Osteoblast (primary cell): ENCODE data around the gene ATG13. TPM values are rescaled to one million over a fixed set of nuclear protein-coding genes. Genes with fewer than 3 reads are reported as not detected.
A peak's percentile ranks its signal among the peaks of the same experiment; 100 is the strongest.

ENCODE experiments used
- DNase-seq: peaks from one replicate; pipeline ENCODE4 v3.0.0; 2011; ENCODE audit warnings: low spot score, mixed read lengths; ENCODE audit not compliant: insufficient read length; ENCODE audit errors: missing footprints
- H2AFZ ChIP-seq: 2 replicates; pipeline ENCODE4 v1.6.0; 2011; ENCODE audit warnings: mild to moderate bottlenecking, low read length
- H3K27ac ChIP-seq: 2 replicates; pipeline ENCODE4 v1.5.1; 2011; ENCODE audit warnings: mild to moderate bottlenecking, low read depth, low read length, moderate library complexity
- H3K27me3 ChIP-seq: 2 replicates; pipeline ENCODE4 v1.6.0; 2012; ENCODE audit warnings: mild to moderate bottlenecking, control low read depth, inconsistent platforms, low read length, moderate library complexity; ENCODE audit not compliant: insufficient read depth
- H3K36me3 ChIP-seq: 2 replicates; pipeline ENCODE4 v1.5.1; 2011; ENCODE audit warnings: mild to moderate bottlenecking, low read length, control low read depth, moderate library complexity; ENCODE audit not compliant: insufficient read depth
- H3K4me1 ChIP-seq: 2 replicates; pipeline ENCODE4 v1.5.1; 2011; ENCODE audit warnings: mild to moderate bottlenecking, low read length, control low read depth, moderate library complexity; ENCODE audit not compliant: insufficient read depth
- H3K4me2 ChIP-seq: 2 replicates; pipeline ENCODE4 v1.6.0; 2011; ENCODE audit warnings: mild to moderate bottlenecking, low read length; ENCODE audit not compliant: insufficient read depth
- H3K4me3 ChIP-seq: fragments of 200-600 bp; sonication (generic); 3 replicates; pipeline ENCODE4 v1.5.1; 2012; ENCODE audit warnings: mild to moderate bottlenecking, low read length, inconsistent platforms; ENCODE audit not compliant: insufficient read depth
- H3K79me2 ChIP-seq: 2 replicates; pipeline ENCODE4 v1.6.0; 2012; ENCODE audit warnings: mild to moderate bottlenecking, low read length, control low read depth, inconsistent platforms; ENCODE audit not compliant: insufficient read depth
- H3K9me3 ChIP-seq: 2 replicates; pipeline ENCODE4 v1.5.1; 2011; ENCODE audit warnings: low read depth, low read length, control low read depth
- H4K20me1 ChIP-seq: 2 replicates; pipeline ENCODE4 v1.6.0; 2012; ENCODE audit warnings: mild to moderate bottlenecking, low read length, control low read depth; ENCODE audit not compliant: insufficient read depth
- CTCF ChIP-seq: IDR thresholded peaks from 2 replicates; pipeline ENCODE4 v1.5.1; 2011; ENCODE audit warnings: mild to moderate bottlenecking, low read depth, low read length, moderate library complexity; ENCODE audit errors: extremely low read depth
- total RNA-seq: library from RNA; depleted of rRNA; stranded (reverse); fragments of >200 nt; gene quantifications from 2 replicates; pipeline ENCODE4 v1.2.3, GENCODE V29; 2012

Gene ATG13
- total RNA-seq, 1 donor: 70.9 TPM

GRCh38 chr11:46723359-46723680, 106.0 kb downstream of the ATG13 start:
- Histone ChIP-seq H4K20me1 (no peaks in the 10 kb centered on the region), H3K27ac (no peak overlapping the region), H3K27me3 (no peaks in the 10 kb centered on the region)

GRCh38 chr11:46724088-46724487, 106.7 kb downstream of the ATG13 start:
- peak; percentile 55 for DNase-seq
- no peak overlapping the region for H2AFZ ChIP-seq

More at GRCh38 chr11:46723359-46723680, 106.0 kb downstream of the ATG13 start:
- peak; percentile 17 for DNase-seq
- H3K79me2 ChIP-seq: no peaks in the 10 kb centered on the region
- no peaks in the 10 kb centered on the region for H3K4me1 ChIP-seq
- no peaks in the 10 kb centered on the region for H3K9me3 ChIP-seq
- no peak for TF ChIP-seq CTCF
- H3K36me3 ChIP-seq: no peaks in the 10 kb centered on the region
- no peak overlapping the region for H3K4me3 ChIP-seq
- no peak overlapping the region for H3K4me2 ChIP-seq
- H2AFZ ChIP-seq: no peak overlapping the region

More at GRCh38 chr11:46724088-46724487, 106.7 kb downstream of the ATG13 start:
- Histone ChIP-seq H3K4me2 (no peak overlapping the region), H4K20me1 (no peaks in the 10 kb centered on the region), H3K36me3 (no peaks in the 10 kb centered on the region), H3K27me3 (no peaks in the 10 kb centered on the region), H3K27ac (no peak overlapping the region), H3K4me1 (no peaks in the 10 kb centered on the region), H3K79me2 (no peaks in the 10 kb centered on the region), H3K4me3 (no peak overlapping the region), H3K9me3 (no peaks in the 10 kb centered on the region)
- TF ChIP-seq CTCF: no peak

Other genes with a start within 250 kb of the ATG13 start
- 27.5 and 27.7 TPM in 2 replicates for gene MDK, start 235.9 kb upstream of the ATG13 start, total RNA-seq
- 0.29 and 0.36 TPM in 2 replicates for gene CHRM4, start 225.8 kb upstream of the ATG13 start, total RNA-seq
- 29.7 and 30.4 TPM in 2 replicates for gene AMBRA1, start 23.5 kb upstream of the ATG13 start, total RNA-seq
- gene HARBI1, start 326 bp upstream of the ATG13 start, total RNA-seq: 5.8 and 6.2 TPM in 2 replicates
- gene ARHGAP1, start 83.1 kb downstream of the ATG13 start, total RNA-seq: 88.3 and 100 TPM in 2 replicates
- 16.2 and 16.3 TPM in 2 replicates for gene ZNF408, start 83.5 kb downstream of the ATG13 start, total RNA-seq
- not detected in 2 replicates for gene F2, start 101.7 kb downstream of the ATG13 start, total RNA-seq
- gene CKAP5, start 228.7 kb downstream of the ATG13 start, total RNA-seq: 52.7 and 56.5 TPM in 2 replicates